Endodermal cell (in vitro differentiated cells): ENCODE measurements around the gene BST1. TPM values are rescaled to one million over a fixed set of nuclear protein-coding genes. Genes with fewer than 3 reads are reported as not detected.

Source experiments
- DNase-seq: peaks from one replicate; pipeline ENCODE4 v3.0.0-alpha.2; 2017
- H3K27ac ChIP-seq: 2 replicates; pipeline ENCODE4 v1.5.1; 2013; ENCODE audit warnings: mild to moderate bottlenecking, low read depth, low read length, moderate library complexity
- H3K27me3 ChIP-seq: 2 replicates; pipeline ENCODE4 v1.6.1; 2013; ENCODE audit warnings: mild to moderate bottlenecking, low read length, moderate library complexity; ENCODE audit not compliant: insufficient read depth, control insufficient read depth, poor library complexity, severe bottlenecking
- H3K36me3 ChIP-seq: 2 replicates; pipeline ENCODE4 v1.7.0; 2013; ENCODE audit warnings: mild to moderate bottlenecking, low read length, moderate library complexity; ENCODE audit not compliant: control insufficient read depth, insufficient read depth
- H3K4me1 ChIP-seq: one replicate; pipeline ENCODE4 v1.7.0; 2013; ENCODE audit warnings: low read length; ENCODE audit not compliant: control insufficient read depth, insufficient read depth
- H3K4me3 ChIP-seq: 2 replicates; pipeline ENCODE4 v1.5.1; 2013; ENCODE audit warnings: mild to moderate bottlenecking, low read length, moderate library complexity
- H3K9ac ChIP-seq: 2 replicates; pipeline ENCODE4 v1.6.1; 2013; ENCODE audit warnings: mild to moderate bottlenecking, low read length, moderate library complexity; ENCODE audit not compliant: poor library complexity, severe bottlenecking; ENCODE audit errors: extremely low read depth
- H3K9me3 ChIP-seq: 2 replicates; pipeline ENCODE4 v1.6.1; 2013; ENCODE audit warnings: mild to moderate bottlenecking, low read length, moderate library complexity; ENCODE audit not compliant: control insufficient read depth
- H3K27ac Mint-ChIP-seq: 2 replicates; pipeline ENCODE4 v1.8.0; 2020; ENCODE audit warnings: mixed read lengths
- H3K27me3 Mint-ChIP-seq: 2 replicates; pipeline ENCODE4 v1.8.0; 2021; ENCODE audit warnings: mild to moderate bottlenecking, mixed read lengths; ENCODE audit not compliant: insufficient read depth
- H3K36me3 Mint-ChIP-seq: 2 replicates; pipeline ENCODE4 v1.8.0; 2020; ENCODE audit warnings: low read depth, mixed read lengths
- H3K4me1 Mint-ChIP-seq: 2 replicates; pipeline ENCODE4 v1.8.0; 2020; ENCODE audit warnings: mixed read lengths
- H3K4me3 Mint-ChIP-seq: 2 replicates; pipeline ENCODE4 v1.8.0; 2020; ENCODE audit warnings: mild to moderate bottlenecking, moderate library complexity, mixed read lengths
- H3K9me3 Mint-ChIP-seq: 2 replicates; pipeline ENCODE4 v1.8.0; 2020; ENCODE audit warnings: mild to moderate bottlenecking, mixed read lengths
- CTCF ChIP-seq: fragments of 200-600 bp; sonication (generic); conservative IDR thresholded peaks from 2 replicates; pipeline ENCODE4 v1.5.0; 2021; ENCODE audit warnings: antibody characterized with exemption, mild to moderate bottlenecking
- WGBS, 2 experiments: methylation state at CpG; one replicate each; pipeline versions ENCODE4 v1.1.5 to v1.1.7; 2013; ENCODE audit warnings: missing lambda C conversion rate in 2 of 2, mixed read lengths in 1 of 2; ENCODE audit not compliant: insufficient coverage in 1 of 2, insufficient read length in 1 of 2; 5-methylcytosine and 5-hydroxymethylcytosine counted together
- total RNA-seq, 2 donors: library from RNA; stranded (reverse); fragmentation: NEBNext Ultra II Directional in 1 of 2; extraction: Animal tissue kit (Norgen Biotek cat#: 25700) in 1 of 2; gene quantifications; 2 replicates in 1 of 2; 3 replicates in 1 of 2; pipeline ENCODE4 v1.2.1, GENCODE V29; 2021

The BST1 gene
- total RNA-seq, 2 donors from 2014 or later = 0.44 to 0.53 TPM

- H3K4me1 ChIP-seq = peaks cover 13% of the 10 kb centered on the region
- Mint-ChIP-seq H3K36me3 (no peaks in the 10 kb centered on the region), H3K27me3 (no peaks in the 10 kb centered on the region), H3K4me1 (peaks cover 55% of the 10 kb centered on the region), H3K4me3 (peak overlapping the region; percentile 84), H3K27ac (peak overlapping the region; percentile 100), H3K9me3 (no peaks in the 10 kb centered on the region)
- TF ChIP-seq CTCF = no peak
- H3K36me3 ChIP-seq = no peaks in the 10 kb centered on the region
- H3K27ac ChIP-seq = peak overlapping the region; percentile 85
- peak overlapping the region; percentile 99 for H3K4me3 ChIP-seq
- H3K27me3 ChIP-seq = no peaks in the 10 kb centered on the region
- peak; percentile 77 for DNase-seq
- H3K9ac ChIP-seq = peak overlapping the region; percentile 78
- WGBS, 2 experiments = 0 to 1% methylated on average over 33 to 66 of the region's 66 CpGs
- no peaks in the 10 kb centered on the region for H3K9me3 ChIP-seq
These were observed 48.2 kb upstream of the BST1 start for GRCh38 chr4:15654593-15655222.

- Mint-ChIP-seq H3K27ac (peak within 1 kb of the TSS; percentile 100), H3K36me3 (no peaks in the 10 kb centered on the region), H3K4me3 (peak within 1 kb of the TSS; percentile 84), H3K9me3 (no peaks in the 10 kb centered on the region), H3K4me1 (peaks cover 50% of the 10 kb centered on the region), H3K27me3 (no peaks in the 10 kb centered on the region)
- DNase-seq = peak; percentile 89
- H3K9me3 ChIP-seq = no peaks in the 10 kb centered on the region
- TF ChIP-seq CTCF = no peak
- H3K27me3 ChIP-seq = no peaks in the 10 kb centered on the region
- H3K27ac ChIP-seq = peak within 1 kb of the TSS; percentile 92
- H3K4me1 ChIP-seq = peaks cover 13% of the 10 kb centered on the region
- peak within 1 kb of the TSS; percentile 99 for H3K4me3 ChIP-seq
- no peaks in the 10 kb centered on the region for H3K36me3 ChIP-seq
- 17 to 70% methylated on average over 24 to 85 of the region's 85 CpGs for WGBS, 2 experiments
- peak within 1 kb of the TSS; percentile 78 for H3K9ac ChIP-seq
These were observed 47.4 kb upstream of the BST1 start, which contains the start of gene FBXL5 for GRCh38 chr4:15655223-15656037. TSS of gene FBXL5 (minus strand) at chr4:15655357. CDS start at chr4:15655287, 70 bp downstream.

DNA sequence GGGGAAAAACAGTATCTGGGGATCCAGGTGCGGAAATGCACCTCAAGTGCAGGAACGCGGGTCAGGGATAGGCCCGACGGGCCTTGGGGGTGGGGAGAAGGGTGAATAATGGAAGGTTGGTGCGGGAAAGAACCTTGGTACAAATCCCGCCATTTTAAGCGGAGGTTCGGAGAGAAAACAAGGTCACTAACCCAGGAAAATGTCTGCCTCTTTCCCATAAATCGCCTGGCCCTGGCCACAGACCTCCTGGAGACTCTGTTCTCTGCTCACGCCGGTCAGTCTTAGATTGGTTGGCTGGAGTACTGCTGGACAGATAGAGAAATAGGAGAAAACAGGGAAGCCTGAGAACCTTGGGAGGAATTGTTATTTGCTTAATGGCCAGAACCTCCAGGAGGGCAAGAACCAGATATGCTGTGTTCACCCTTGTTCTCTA is 46.8 kb upstream of the BST1 start:
- peak overlapping the region; percentile 63 for H3K9ac ChIP-seq
- H3K4me3 Mint-ChIP-seq = peak overlapping the region; percentile 84
- 77% methylated on average over 7 to 12 of the region's 12 CpGs for WGBS, 2 experiments
- H3K36me3 Mint-ChIP-seq = no peaks in the 10 kb centered on the region
- no peaks in the 10 kb centered on the region for H3K9me3 ChIP-seq
- no peaks in the 10 kb centered on the region for H3K36me3 ChIP-seq
- H3K27me3 Mint-ChIP-seq = no peaks in the 10 kb centered on the region
- peaks cover 13% of the 10 kb centered on the region for H3K4me1 ChIP-seq
- no peaks in the 10 kb centered on the region for H3K27me3 ChIP-seq
- DNase-seq = no peak
- TF ChIP-seq CTCF = no peak
- peak overlapping the region; percentile 92 for H3K27ac ChIP-seq
- peak overlapping the region; percentile 100 for H3K27ac Mint-ChIP-seq
- H3K4me1 Mint-ChIP-seq = peaks cover 50% of the 10 kb centered on the region
- peak overlapping the region; percentile 56 for H3K4me3 ChIP-seq
- H3K9me3 Mint-ChIP-seq = no peaks in the 10 kb centered on the region
